ENCODE results near the gene TMEM131L. TPM values are rescaled to one million over a fixed set of nuclear protein-coding genes. Genes with fewer than 3 reads are reported as not detected.
"Not testable (repeated sequence)": the region's sequence is repeated elsewhere in the genome, so short reads cannot be mapped to it uniquely, and the experiment has no call there.

The TMEM131L gene
- total RNA-seq, 1 donor from 2014 or later = 7.9 TPM

- no peak for DNase-seq (ENCODE audit: low read depth)
- Histone ChIP-seq H3K36me3 (ENCODE audit: control insufficient read depth, insufficient read depth, low read length) (no peaks in the 10 kb centered on the region), H3K4me3 (ENCODE audit: low read depth, low read length) (no peak overlapping the region), H3K27me3 (ENCODE audit: control insufficient read depth, insufficient read depth, low read length) (no peaks in the 10 kb centered on the region)
- no peak for FAIRE-seq
- TF ChIP-seq CTCF (IDR thresholded peaks at IDR 0.05; ENCODE audit: insufficient read depth, low read length, severe bottlenecking) = no peak
Observed at GRCh38 chr4:153450544-153450917, 15.6 kb upstream of the TMEM131L start.

GRCh38 chr4:153451145-153451544 is 15.0 kb upstream of the TMEM131L start:
- not testable (repeated sequence) for DNase-seq (ENCODE audit: low read depth); FAIRE-seq; H3K27me3 ChIP-seq (ENCODE audit: control insufficient read depth, insufficient read depth, low read length); H3K36me3 ChIP-seq (ENCODE audit: control insufficient read depth, insufficient read depth, low read length); H3K4me3 ChIP-seq (ENCODE audit: low read depth, low read length)

- no peak for FAIRE-seq
- no peak for TF ChIP-seq CTCF (IDR thresholded peaks at IDR 0.05; ENCODE audit: insufficient read depth, low read length, severe bottlenecking)
- H3K4me3 ChIP-seq (ENCODE audit: low read depth, low read length) = no peak overlapping the region
- no peaks in the 10 kb centered on the region for H3K27me3 ChIP-seq (ENCODE audit: control insufficient read depth, insufficient read depth, low read length)
- H3K36me3 ChIP-seq (ENCODE audit: control insufficient read depth, insufficient read depth, low read length) = no peaks in the 10 kb centered on the region
- no peak for DNase-seq (ENCODE audit: low read depth)
Observed at GRCh38 chr4:153451911-153452657, 14.1 kb upstream of the TMEM131L start.

- TF ChIP-seq CTCF (IDR thresholded peaks at IDR 0.05; ENCODE audit: insufficient read depth, low read length, severe bottlenecking) = no peak
- no peak for DNase-seq (ENCODE audit: low read depth)
- Histone ChIP-seq H3K27me3 (ENCODE audit: control insufficient read depth, insufficient read depth, low read length) (no peaks in the 10 kb centered on the region), H3K36me3 (ENCODE audit: control insufficient read depth, insufficient read depth, low read length) (no peaks in the 10 kb centered on the region), H3K4me3 (ENCODE audit: low read depth, low read length) (no peak overlapping the region)
- peak; percentile 58 for FAIRE-seq
Observed at GRCh38 chr4:153452658-153453378, 13.3 kb upstream of the TMEM131L start.

DNA sequence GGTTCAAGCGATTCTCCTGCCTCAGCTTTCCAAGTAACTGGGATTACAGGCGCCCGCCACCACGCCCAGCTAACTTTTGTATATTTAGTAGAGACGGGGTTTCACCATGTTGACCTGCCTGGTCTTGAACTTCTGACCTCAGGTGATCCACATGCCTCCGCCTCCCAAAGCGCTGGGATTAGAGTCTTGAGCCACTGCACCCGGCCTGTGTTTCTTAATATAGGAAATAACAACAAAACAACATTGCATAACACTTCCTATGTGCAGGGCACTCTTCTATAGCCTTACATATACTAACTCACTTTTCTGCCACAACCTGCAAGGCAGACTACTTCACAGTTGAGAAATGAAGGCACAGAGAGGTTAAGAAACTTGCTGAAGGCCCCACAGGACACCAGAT is 12.8 kb upstream of the TMEM131L start:
- Histone ChIP-seq H3K4me3 (ENCODE audit: low read depth, low read length) (no peak overlapping the region), H3K27me3 (ENCODE audit: control insufficient read depth, insufficient read depth, low read length) (no peaks in the 10 kb centered on the region), H3K36me3 (ENCODE audit: control insufficient read depth, insufficient read depth, low read length) (no peaks in the 10 kb centered on the region)
- DNase-seq (ENCODE audit: low read depth) (no peak), FAIRE-seq (no peak)
- no peak for TF ChIP-seq CTCF (IDR thresholded peaks at IDR 0.05; ENCODE audit: insufficient read depth, low read length, severe bottlenecking)

DNA sequence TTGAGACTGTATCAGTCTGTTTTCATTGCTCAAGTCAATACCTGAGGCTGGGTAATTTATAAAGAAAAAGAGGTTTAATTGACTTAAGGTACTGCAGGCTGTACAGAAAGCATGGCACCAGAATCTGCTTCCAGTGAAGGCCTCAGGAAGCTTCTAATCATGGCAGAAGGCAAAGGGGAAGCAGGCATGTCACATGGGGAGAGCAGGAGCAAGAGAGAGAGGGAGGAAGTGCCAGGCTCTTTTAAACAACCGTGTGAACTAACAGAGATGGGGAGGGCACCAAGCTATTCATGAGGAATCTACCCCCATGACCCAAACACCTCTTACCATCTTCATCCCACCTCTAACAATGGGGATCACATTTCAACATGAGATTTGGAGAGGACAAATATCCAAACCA is 7.2 kb upstream of the TMEM131L start:
- DNase-seq (ENCODE audit: low read depth) (no peak), FAIRE-seq (no peak)
- TF ChIP-seq CTCF (IDR thresholded peaks at IDR 0.05; ENCODE audit: insufficient read depth, low read length, severe bottlenecking) = no peak
- no peak overlapping the region for H3K4me3 ChIP-seq (ENCODE audit: low read depth, low read length)
- H3K27me3 ChIP-seq (ENCODE audit: control insufficient read depth, insufficient read depth, low read length) = no peaks in the 10 kb centered on the region
- H3K36me3 ChIP-seq (ENCODE audit: control insufficient read depth, insufficient read depth, low read length) = no peaks in the 10 kb centered on the region

- not testable (repeated sequence) for H3K36me3 ChIP-seq (ENCODE audit: control insufficient read depth, insufficient read depth, low read length); H3K27me3 ChIP-seq (ENCODE audit: control insufficient read depth, insufficient read depth, low read length); H3K4me3 ChIP-seq (ENCODE audit: low read depth, low read length); FAIRE-seq; DNase-seq (ENCODE audit: low read depth)
Observed at GRCh38 chr4:153461549-153461948, 4.6 kb upstream of the TMEM131L start.

Data from bronchial epithelial cell (primary cell).